Measurements from ENCODE around the gene ARHGEF18.

GRCh38 chr19:7311911-7312310 is 36.8 kb upstream of the ARHGEF18 start:
- no peak for TF ChIP-seq CTCF (IDR thresholded peaks at IDR 0.05; ENCODE audit: low read depth, low read length, poor library complexity, severe bottlenecking)
- TF ChIP-seq EZH2phosphoT487 (IDR thresholded peaks at IDR 0.05; ENCODE audit: borderline replicate concordance, low read length): no peak
